ENCODE results near the gene ARL10. TPM values are rescaled to one million over a fixed set of nuclear protein-coding genes. Genes with fewer than 3 reads are reported as not detected.

The ARL10 gene
- polyA plus RNA-seq, 3 donors: 0.04 to 0.93 TPM; not detected in 1

GRCh38 chr5:176396330-176396729 is 31.0 kb downstream of the ARL10 start:
- peaks cover 43 to 78% of the 10 kb centered on the region in 2 donors for H3K36me3 Mint-ChIP-seq
- Histone ChIP-seq H3K36me3 (replicated peaks in 1 of 2; ENCODE audit: control insufficient read depth in 1 of 2, insufficient read depth in 2 of 2, low read length in 2 of 2) (peaks cover 21 to 72% of the 10 kb centered on the region in 2 donors), H3K27ac (ENCODE audit: low read depth in 1 of 2, low read length in 2 of 2) (no peak overlapping the region), H3K79me2 (ENCODE audit: insufficient read depth, low read length) (no peaks in the 10 kb centered on the region), H3K4me1 (ENCODE audit: control insufficient read depth in 1 of 2, insufficient read depth in 2 of 2, low read length in 2 of 2) (peaks cover 14 to 16% of the 10 kb centered on the region in 2 donors), H3K9ac (ENCODE audit: insufficient read depth, low read length, poor library complexity, severe bottlenecking) (no peak overlapping the region), H3K4me3 (replicated peaks in 1 of 3; ENCODE audit: low read depth in 2 of 3, low read length in 3 of 3) (no peak overlapping the region), H3K4me2 (replicated peaks; ENCODE audit: extremely low read depth, low read length, poor library complexity, severe bottlenecking) (no peak overlapping the region), H2AFZ (ENCODE audit: insufficient read depth, low read depth, low read length, poor library complexity, severe bottlenecking) (no peak overlapping the region), H4K20me1 (ENCODE audit: insufficient read depth, low read length) (no peaks in the 10 kb centered on the region), H3K27me3 (ENCODE audit: control insufficient read depth in 2 of 2, insufficient read depth in 2 of 2, low read length in 2 of 2) (no peaks in the 10 kb centered on the region), H3K9me3 (replicated peaks in 1 of 2; ENCODE audit: control insufficient read depth in 1 of 2, insufficient read depth in 1 of 2, low read length in 2 of 2) (no peaks in the 10 kb centered on the region)
- peaks cover 14% of the 10 kb centered on the region for H3K4me1 Mint-ChIP-seq
- no peak for DNase-seq
- H3K4me3 Mint-ChIP-seq: no peak overlapping the region
- peak overlapping the region in 2 of 7 donors; percentile 33 to 37 for H3K27ac Mint-ChIP-seq
- TF ChIP-seq, protein P1, sequence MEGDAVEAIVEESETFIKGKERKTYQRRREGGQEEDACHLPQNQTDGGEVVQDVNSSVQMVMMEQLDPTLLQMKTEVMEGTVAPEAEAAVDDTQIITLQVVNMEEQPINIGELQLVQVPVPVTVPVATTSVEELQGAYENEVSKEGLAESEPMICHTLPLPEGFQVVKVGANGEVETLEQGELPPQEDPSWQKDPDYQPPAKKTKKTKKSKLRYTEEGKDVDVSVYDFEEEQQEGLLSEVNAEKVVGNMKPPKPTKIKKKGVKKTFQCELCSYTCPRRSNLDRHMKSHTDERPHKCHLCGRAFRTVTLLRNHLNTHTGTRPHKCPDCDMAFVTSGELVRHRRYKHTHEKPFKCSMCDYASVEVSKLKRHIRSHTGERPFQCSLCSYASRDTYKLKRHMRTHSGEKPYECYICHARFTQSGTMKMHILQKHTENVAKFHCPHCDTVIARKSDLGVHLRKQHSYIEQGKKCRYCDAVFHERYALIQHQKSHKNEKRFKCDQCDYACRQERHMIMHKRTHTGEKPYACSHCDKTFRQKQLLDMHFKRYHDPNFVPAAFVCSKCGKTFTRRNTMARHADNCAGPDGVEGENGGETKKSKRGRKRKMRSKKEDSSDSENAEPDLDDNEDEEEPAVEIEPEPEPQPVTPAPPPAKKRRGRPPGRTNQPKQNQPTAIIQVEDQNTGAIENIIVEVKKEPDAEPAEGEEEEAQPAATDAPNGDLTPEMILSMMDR (IDR thresholded peaks at IDR 0.05): no peak
- intact Hi-C loops (cut with micrococcal nuclease): no loop called here
- no peaks in the 10 kb centered on the region for H3K9me3 Mint-ChIP-seq
- WGBS (ENCODE audit: insufficient coverage): 80% methylated on average over 2 of the region's 6 CpGs
- H3K27me3 Mint-ChIP-seq (ENCODE audit: low read depth in 3 of 3): peaks cover 0 to 4% (median 1%) of the 10 kb centered on the region in 3 donors

GRCh38 chr5:176397736-176398420 is 32.6 kb downstream of the ARL10 start:
- Mint-ChIP-seq H3K27ac (no peak overlapping the region), H3K4me3 (no peak overlapping the region), H3K27me3 (ENCODE audit: low read depth in 3 of 3) (peaks cover 0 to 4% (median 1%) of the 10 kb centered on the region in 3 donors), H3K4me1 (no peaks in the 10 kb centered on the region), H3K9me3 (no peaks in the 10 kb centered on the region), H3K36me3 (peaks cover 46 to 75% of the 10 kb centered on the region in 2 donors)
- H2AFZ ChIP-seq (ENCODE audit: insufficient read depth, low read depth, low read length, poor library complexity, severe bottlenecking): no peak overlapping the region
- no peaks in the 10 kb centered on the region for H3K79me2 ChIP-seq (ENCODE audit: insufficient read depth, low read length)
- H4K20me1 ChIP-seq (ENCODE audit: insufficient read depth, low read length): no peaks in the 10 kb centered on the region
- TF ChIP-seq, protein P1 (IDR thresholded peaks at IDR 0.05): no peak
- no peak overlapping the region for H3K27ac ChIP-seq (ENCODE audit: low read depth in 1 of 2, low read length in 2 of 2)
- peaks cover 17 to 58% of the 10 kb centered on the region in 2 donors for H3K36me3 ChIP-seq (replicated peaks in 1 of 2; ENCODE audit: control insufficient read depth in 1 of 2, insufficient read depth in 2 of 2, low read length in 2 of 2)
- H3K9me3 ChIP-seq (replicated peaks in 1 of 2; ENCODE audit: control insufficient read depth in 1 of 2, insufficient read depth in 1 of 2, low read length in 2 of 2): no peaks in the 10 kb centered on the region
- no peak overlapping the region for H3K9ac ChIP-seq (ENCODE audit: insufficient read depth, low read length, poor library complexity, severe bottlenecking)
- no peak for DNase-seq
- WGBS (ENCODE audit: insufficient coverage): 91% methylated on average over 17 of the region's 18 CpGs
- intact Hi-C loops (cut with micrococcal nuclease): no loop called here
- no peak overlapping the region for H3K4me3 ChIP-seq (replicated peaks in 1 of 3; ENCODE audit: low read depth in 2 of 3, low read length in 3 of 3)
- H3K4me1 ChIP-seq (ENCODE audit: control insufficient read depth in 1 of 2, insufficient read depth in 2 of 2, low read length in 2 of 2): peaks cover 0 to under 1% of the 10 kb centered on the region in 2 donors
- H3K4me2 ChIP-seq (replicated peaks; ENCODE audit: extremely low read depth, low read length, poor library complexity, severe bottlenecking): no peak overlapping the region
- H3K27me3 ChIP-seq (ENCODE audit: control insufficient read depth in 2 of 2, insufficient read depth in 2 of 2, low read length in 2 of 2): no peaks in the 10 kb centered on the region
